HG02571 (cell line): Measurements from ENCODE around the gene GLTP.
"Not testable (repeated sequence)": the region's sequence is repeated elsewhere in the genome, so short reads cannot be mapped to it uniquely, and the experiment has no call there.

ENCODE experiments used
- ATAC-seq: cut with Tn5 transposase; IDR thresholded peaks from one replicate; pipeline ENCODE4 v1.9.1; 2021; ENCODE audit warnings: mild to moderate bottlenecking, moderate library complexity; ENCODE audit not compliant: unreplicated experiment

GLTP gene

GRCh38 chr12:109905301-109905700, 25.0 kb upstream of the GLTP start:
- no peak for ATAC-seq

- ATAC-seq = no peak
These were observed 22.6 kb upstream of the GLTP start for GRCh38 chr12:109902891-109903418.

DNA sequence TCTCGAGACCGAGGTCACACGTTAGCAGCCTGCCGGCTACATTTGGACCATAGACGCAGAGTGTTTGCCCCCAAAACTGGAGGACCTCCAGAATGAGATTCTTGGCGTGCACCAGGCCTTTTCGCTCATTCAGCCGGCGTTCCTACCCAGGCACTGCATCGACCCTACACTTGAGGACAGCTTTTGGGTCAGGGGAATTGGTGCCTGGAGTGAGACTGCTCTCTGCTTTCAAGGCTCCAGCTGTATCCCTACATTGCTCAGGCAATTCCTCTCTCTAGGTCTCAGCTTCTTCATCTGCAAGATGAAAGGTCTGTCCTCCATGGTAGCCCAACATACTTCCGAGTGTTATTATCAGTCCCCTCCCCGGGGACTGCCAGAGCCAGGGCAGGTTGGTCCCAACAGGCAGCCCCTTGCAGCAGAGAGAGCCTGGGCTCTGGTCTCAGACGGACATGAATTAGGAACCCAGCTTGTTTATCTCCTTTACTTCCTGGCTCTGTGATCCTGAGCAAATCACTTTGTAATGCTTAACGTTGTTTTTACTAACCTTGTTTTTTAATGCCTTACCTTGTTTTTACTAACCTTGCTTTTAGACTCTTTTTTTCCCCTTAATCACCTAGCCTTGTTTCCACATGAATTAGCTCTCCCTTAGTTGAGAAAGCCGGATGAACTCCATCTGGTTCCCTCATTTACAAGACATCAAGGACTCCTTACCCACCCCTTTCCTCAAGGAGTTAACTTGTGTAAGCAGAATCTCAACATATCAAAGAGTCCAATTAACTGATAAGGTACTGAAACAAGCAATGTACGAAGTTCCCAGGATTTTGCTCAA, 20.6 kb upstream of the GLTP start:
- ATAC-seq = peak; percentile 18

- ATAC-seq = peak; percentile 58
These were observed 19.7 kb upstream of the GLTP start, which contains the start of gene TCHP for GRCh38 chr12:109899783-109900751. Gene TCHP, plus strand, starts transcription at chr12:109900274. Its CDS starts 2,753 bp downstream, at chr12:109903027.

GRCh38 chr12:109899345-109899744, 19.0 kb upstream of the GLTP start:
- ATAC-seq = not testable (repeated sequence)

- no peak for ATAC-seq
These were observed 16.7 kb upstream of the GLTP start for GRCh38 chr12:109897029-109897428.

DNA sequence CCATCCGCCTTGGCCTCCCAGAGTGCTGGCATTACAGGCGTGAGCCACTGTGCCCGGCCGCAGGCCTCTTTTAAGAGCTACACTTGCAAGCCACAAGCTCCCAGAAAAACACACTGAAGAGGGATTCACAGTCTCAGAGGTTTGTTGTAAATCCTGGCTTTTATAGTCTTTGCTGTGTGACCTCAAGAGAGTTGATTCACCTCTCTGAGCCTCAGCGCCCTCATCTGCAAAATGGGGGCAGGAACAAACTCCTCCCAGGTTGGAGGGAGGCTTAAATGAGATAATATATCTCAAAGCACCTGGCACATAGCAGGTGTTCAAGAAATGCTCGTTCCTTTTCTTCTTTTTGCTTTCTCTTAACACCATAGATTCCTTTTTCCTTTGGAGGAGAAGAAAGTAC, 15.8 kb upstream of the GLTP start:
- ATAC-seq = no peak

GRCh38 chr12:109894939-109895338, 14.6 kb upstream of the GLTP start:
- no peak for ATAC-seq

DNA sequence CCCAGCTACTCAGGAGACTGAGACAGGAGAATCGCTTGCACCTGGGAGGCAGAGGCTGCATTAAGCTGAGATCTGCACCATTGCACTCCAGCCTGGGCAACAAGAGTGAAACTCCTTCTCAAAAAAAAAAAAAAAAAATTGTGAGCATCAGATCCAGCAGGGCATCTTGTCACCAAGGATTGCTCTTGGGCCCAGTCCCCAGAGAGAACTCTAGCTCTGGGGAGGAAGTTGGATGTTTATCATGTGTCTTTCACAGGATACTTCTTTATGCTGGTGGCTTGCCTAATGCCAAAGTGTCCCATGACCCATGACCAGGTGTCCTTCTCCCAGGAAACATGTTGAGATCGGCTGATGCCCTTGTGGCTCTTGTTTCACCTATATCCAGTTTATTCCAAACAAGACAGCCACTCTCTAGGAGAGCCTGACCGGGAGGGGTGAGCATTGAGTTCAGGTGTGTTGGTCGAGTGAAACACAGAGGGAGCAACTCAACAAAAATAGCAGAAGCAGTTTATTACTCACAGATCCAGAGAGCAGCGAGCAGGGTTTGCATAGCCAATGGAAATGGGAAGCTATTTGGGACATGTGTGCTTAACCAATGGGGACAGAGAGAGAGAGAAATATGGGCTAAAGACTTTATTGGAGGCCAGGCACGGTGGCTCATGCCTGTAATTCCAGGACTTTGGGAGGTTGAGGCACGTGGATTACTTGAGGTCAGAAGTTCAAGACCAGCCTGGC, 13.1 kb upstream of the GLTP start:
- ATAC-seq = no peak

DNA sequence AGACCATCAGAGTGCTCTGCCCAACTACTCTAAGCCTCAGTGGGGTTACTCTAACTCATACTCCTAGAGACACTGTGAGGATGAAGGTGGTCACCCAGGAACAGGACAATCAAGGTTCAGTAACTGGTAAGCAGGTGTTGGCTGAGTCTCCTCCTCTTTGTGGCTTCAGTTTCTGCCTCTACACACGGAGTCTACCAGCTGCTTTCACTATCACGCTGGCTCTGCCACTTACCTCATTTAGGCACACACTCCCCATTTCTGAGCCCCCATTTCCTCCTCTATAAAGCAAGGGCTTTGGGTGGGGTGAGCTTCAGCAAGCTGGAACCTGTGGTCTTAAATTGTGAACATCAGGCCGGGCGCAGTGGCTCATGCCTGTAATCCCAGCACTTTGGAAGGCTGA, 12.4 kb upstream of the GLTP start:
- ATAC-seq = peak; percentile 64

GRCh38 chr12:109892165-109892715, 11.9 kb upstream of the GLTP start:
- no peak for ATAC-seq

DNA sequence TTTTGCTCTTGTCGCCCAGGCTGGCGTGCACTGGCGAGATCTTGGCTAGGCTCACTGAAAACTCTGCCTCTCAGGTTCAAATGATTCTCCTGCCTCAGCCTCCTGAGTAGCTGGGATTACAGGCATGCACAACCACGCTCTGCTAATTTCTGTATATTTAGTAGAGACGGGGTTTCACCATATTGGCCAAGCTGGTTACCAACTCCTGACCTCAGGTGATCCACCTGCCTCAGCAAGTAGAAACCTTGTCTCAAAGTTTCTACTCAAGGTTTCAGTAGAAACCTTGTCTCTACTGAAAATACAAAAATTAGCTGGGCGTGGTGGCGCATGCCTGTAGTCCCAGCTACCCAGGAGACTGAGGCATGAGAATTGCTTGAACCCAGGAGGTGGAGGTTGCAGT, 11.4 kb upstream of the GLTP start:
- not testable (repeated sequence) for ATAC-seq

GRCh38 chr12:109890620-109891170, 10.4 kb upstream of the GLTP start:
- no peak for ATAC-seq

- no peak for ATAC-seq
These were observed 8.1 kb upstream of the GLTP start for GRCh38 chr12:109888179-109889020.

DNA sequence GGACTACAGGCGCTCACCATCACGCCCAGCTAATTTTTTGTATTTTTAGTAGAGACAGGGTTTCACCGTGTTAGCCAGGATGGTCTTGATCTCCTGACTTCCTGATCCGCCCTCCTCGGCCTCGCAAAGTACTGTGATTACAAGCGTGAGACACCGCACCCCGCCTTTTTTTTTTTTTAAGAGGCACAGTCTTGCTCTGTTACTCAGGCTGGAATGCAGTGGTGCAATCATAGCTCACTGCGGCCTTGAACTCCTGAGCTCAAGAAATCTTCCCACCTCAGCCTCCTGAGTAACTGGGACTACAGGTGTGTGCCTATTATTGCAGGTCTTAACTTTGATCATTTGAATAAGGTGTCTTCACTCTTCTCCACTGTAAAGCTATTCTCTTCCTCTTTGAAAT, 5.3 kb upstream of the GLTP start:
- ATAC-seq = no peak

- no peak for ATAC-seq
These were observed 3.1 kb upstream of the GLTP start for GRCh38 chr12:109883461-109883860.

DNA sequence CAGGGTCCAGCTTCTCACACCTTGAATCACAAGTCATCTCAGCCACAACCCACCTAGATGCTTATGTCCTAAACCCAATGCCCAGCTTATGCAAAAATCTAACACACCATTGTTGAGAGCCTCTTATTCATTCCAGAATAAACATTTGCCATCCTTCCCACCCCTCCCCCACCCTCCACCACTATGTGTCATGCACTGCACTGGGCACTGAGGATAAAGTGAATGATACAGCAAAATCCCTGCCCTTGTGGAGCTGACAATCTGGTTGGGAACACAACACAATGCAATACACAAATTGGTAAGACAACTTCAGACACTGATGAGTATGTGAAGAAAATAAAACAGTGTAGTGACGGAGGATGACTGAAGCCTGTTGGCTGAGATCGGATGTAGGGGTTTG, 1.4 kb upstream of the GLTP start:
- no peak for ATAC-seq

- ATAC-seq = no peak
These were observed 597 bp upstream of the GLTP start for GRCh38 chr12:109880938-109881337.

GRCh38 chr12:109879351-109880042, 844 bp downstream of the GLTP start:
- ATAC-seq = no peak
